Keratinocyte (primary cell): ENCODE data around the gene KRTAP9-1. TPM values are rescaled to one million over a fixed set of nuclear protein-coding genes. Genes with fewer than 3 reads are reported as not detected.

ENCODE experiments used
- DNase-seq: peaks from one replicate; pipeline ENCODE4 v3.0.0-alpha.2; 2011; ENCODE audit warnings: low read depth, missing footprints, low spot score
- FAIRE-seq: peaks from 2 replicates; lab custom pipeline; 2011; peaks lifted over from hg19 to GRCh38; lab: Jason Lieb, UNC
- H2AFZ ChIP-seq: 2 replicates; pipeline ENCODE4 v1.6.0; 2012; ENCODE audit warnings: low read length, control low read depth, inconsistent platforms; ENCODE audit not compliant: control insufficient read depth
- H3K27ac ChIP-seq: 2 replicates; pipeline ENCODE4 v1.5.1; 2011; ENCODE audit warnings: low read length; ENCODE audit not compliant: control insufficient read depth, insufficient read depth
- H3K27me3 ChIP-seq: 3 replicates; pipeline ENCODE4 v1.6.0; 2011; ENCODE audit warnings: low read length; ENCODE audit not compliant: control insufficient read depth, insufficient read depth; ENCODE audit errors: extremely low read depth
- H3K36me3 ChIP-seq, 2 experiments: 2 replicates in 1 of 2; 3 replicates in 1 of 2; pipeline ENCODE4 v1.5.1; 2011; ENCODE audit warnings: low read length in 2 of 2, mild to moderate bottlenecking in 1 of 2; ENCODE audit not compliant: control insufficient read depth in 2 of 2, insufficient read depth in 2 of 2; ENCODE audit errors: extremely low read depth in 1 of 2
- H3K4me1 ChIP-seq: 3 replicates; pipeline ENCODE4 v1.5.1; 2011; ENCODE audit warnings: low read length; ENCODE audit not compliant: control insufficient read depth, insufficient read depth; ENCODE audit errors: extremely low read depth
- H3K4me2 ChIP-seq: 3 replicates; pipeline ENCODE4 v1.6.0; 2011; ENCODE audit warnings: low read depth, low read length; ENCODE audit not compliant: control insufficient read depth, insufficient read depth; ENCODE audit errors: extremely low read depth
- H3K4me3 ChIP-seq, 3 experiments: fragments of 200-600 bp in 1 of 3; sonication (generic) in 1 of 3; 2 replicates in 2 of 3; 3 replicates in 1 of 3; pipeline ENCODE4 v1.5.1; 2011 to 2016; ENCODE audit warnings: low read length in 3 of 3, mild to moderate bottlenecking in 3 of 3, control low read depth in 2 of 3, inconsistent platforms in 1 of 3, low read depth in 1 of 3, mixed read lengths in 1 of 3, mixed run types in 1 of 3, moderate library complexity in 1 of 3; ENCODE audit not compliant: control insufficient read depth in 2 of 3, insufficient read depth in 2 of 3; ENCODE audit errors: extremely low read depth in 1 of 3
- H3K79me2 ChIP-seq: 2 replicates; pipeline ENCODE4 v1.6.0; 2012; ENCODE audit warnings: low read length; ENCODE audit not compliant: control insufficient read depth, insufficient read depth
- H3K9ac ChIP-seq: 3 replicates; pipeline ENCODE4 v1.6.0; 2011; ENCODE audit warnings: low read length; ENCODE audit not compliant: control insufficient read depth, insufficient read depth; ENCODE audit errors: extremely low read depth
- H3K9me1 ChIP-seq: 3 replicates; pipeline ENCODE4 v1.6.0; 2011; ENCODE audit warnings: low read length; ENCODE audit not compliant: control insufficient read depth, insufficient read depth; ENCODE audit errors: extremely low read depth
- H3K9me3 ChIP-seq: 2 replicates; pipeline ENCODE4 v1.5.1; 2012; ENCODE audit warnings: low read depth, low read length; ENCODE audit not compliant: control insufficient read depth
- H4K20me1 ChIP-seq: 3 replicates; pipeline ENCODE4 v1.6.0; 2011; ENCODE audit warnings: low read length; ENCODE audit not compliant: control insufficient read depth, insufficient read depth; ENCODE audit errors: extremely low read depth
- EZH2 ChIP-seq: IDR thresholded peaks from one replicate; pipeline ENCODE4 v1.6.1; 2012; ENCODE audit warnings: inconsistent platforms, mild to moderate bottlenecking, low read length, moderate library complexity
- dilution Hi-C: fragments of 300-500 bp; cut with MboI; formaldehyde crosslinking; loops from one replicate; pipeline ENCODE4 v1.7.0; 2020; ENCODE audit warnings: low sequenced_read_pairs; ENCODE audit not compliant: extremely low pct_ligation_motif_present
- polyA plus RNA-seq, 5 experiments: library from polyadenylated mRNA; depleted of rRNA in 3 of 5; stranded (reverse) in 3 of 5; stranded (forward) in 1 of 5; unstranded in 1 of 5; fragments of >200 nt; gene quantifications; 1 replicate in 1 of 5; 2 replicates in 3 of 5; 3 replicates in 1 of 5; pipeline versions ENCODE4 v1.2.1 to v1.2.3, GENCODE V29; 2011 to 2012; ENCODE audit warnings: missing spikeins in 2 of 5, low read depth in 1 of 5, low replicate concordance in 1 of 5
- TF ChIP-seq, protein P1 (sequence below), 3 experiments: IDR thresholded peaks in 1 of 3; conservative IDR thresholded peaks in 1 of 3; optimal IDR thresholded peaks in 1 of 3; 2 replicates in 2 of 3; 3 replicates in 1 of 3; pipeline versions ENCODE3 to v1.5.1; 2011; ENCODE audit warnings: low read length in 3 of 3, mild to moderate bottlenecking in 3 of 3, moderate library complexity in 2 of 3, control low read depth in 1 of 3, inconsistent platforms in 1 of 3; ENCODE audit not compliant: insufficient read depth in 2 of 3; ENCODE audit errors: extremely low read depth in 1 of 3

KRTAP9-1 gene
- polyA plus RNA-seq, 1 donor (not counting 4 experiments of a cell fraction or from before 2014, with no cell fraction given) = not detected

DNA sequence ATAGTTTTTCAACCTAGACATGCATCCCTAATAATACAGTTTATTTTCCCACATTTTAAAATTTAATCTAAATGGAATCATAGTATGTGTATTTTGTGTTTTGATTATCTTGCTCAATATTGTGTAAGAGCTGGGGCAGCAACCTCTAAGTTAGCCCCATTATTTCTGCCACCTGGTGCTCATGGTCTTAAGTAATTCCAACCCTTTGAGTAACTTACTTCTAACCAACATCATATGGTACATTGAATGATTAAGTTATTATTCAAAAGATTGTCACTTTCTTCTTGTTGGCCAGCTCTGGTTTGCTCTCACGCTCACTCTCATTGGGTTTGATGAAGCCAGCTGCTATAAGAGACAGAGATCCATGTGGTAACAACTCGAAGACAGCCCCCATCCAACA is 17.8 kb upstream of the KRTAP9-1 start:
- Histone ChIP-seq H2AFZ (no peak overlapping the region), H4K20me1 (no peaks in the 10 kb centered on the region), H3K9ac (no peak overlapping the region), H3K27me3 (no peaks in the 10 kb centered on the region), H3K9me3 (no peaks in the 10 kb centered on the region), H3K4me3 (no peak overlapping the region), H3K9me1 (no peaks in the 10 kb centered on the region), H3K79me2 (no peaks in the 10 kb centered on the region), H3K36me3 (no peaks in the 10 kb centered on the region), H3K4me1 (no peaks in the 10 kb centered on the region), H3K27ac (no peak overlapping the region), H3K4me2 (no peak overlapping the region)
- dilution Hi-C loops = no loop called here
- FAIRE-seq (no peak), DNase-seq (no peak)
- TF ChIP-seq, protein P1, sequence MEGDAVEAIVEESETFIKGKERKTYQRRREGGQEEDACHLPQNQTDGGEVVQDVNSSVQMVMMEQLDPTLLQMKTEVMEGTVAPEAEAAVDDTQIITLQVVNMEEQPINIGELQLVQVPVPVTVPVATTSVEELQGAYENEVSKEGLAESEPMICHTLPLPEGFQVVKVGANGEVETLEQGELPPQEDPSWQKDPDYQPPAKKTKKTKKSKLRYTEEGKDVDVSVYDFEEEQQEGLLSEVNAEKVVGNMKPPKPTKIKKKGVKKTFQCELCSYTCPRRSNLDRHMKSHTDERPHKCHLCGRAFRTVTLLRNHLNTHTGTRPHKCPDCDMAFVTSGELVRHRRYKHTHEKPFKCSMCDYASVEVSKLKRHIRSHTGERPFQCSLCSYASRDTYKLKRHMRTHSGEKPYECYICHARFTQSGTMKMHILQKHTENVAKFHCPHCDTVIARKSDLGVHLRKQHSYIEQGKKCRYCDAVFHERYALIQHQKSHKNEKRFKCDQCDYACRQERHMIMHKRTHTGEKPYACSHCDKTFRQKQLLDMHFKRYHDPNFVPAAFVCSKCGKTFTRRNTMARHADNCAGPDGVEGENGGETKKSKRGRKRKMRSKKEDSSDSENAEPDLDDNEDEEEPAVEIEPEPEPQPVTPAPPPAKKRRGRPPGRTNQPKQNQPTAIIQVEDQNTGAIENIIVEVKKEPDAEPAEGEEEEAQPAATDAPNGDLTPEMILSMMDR (optimal IDR thresholded peaks at IDR 0.05 in 1 of 3, IDR thresholded peaks at IDR 0.05 in 1 of 3, conservative IDR thresholded peaks at IDR 0.05 in 1 of 3; ENCODE audit: extremely low read depth in 1 of 3, insufficient read depth in 2 of 3, low read length in 3 of 3) = no peak
- TF ChIP-seq EZH2 = no peak

DNA sequence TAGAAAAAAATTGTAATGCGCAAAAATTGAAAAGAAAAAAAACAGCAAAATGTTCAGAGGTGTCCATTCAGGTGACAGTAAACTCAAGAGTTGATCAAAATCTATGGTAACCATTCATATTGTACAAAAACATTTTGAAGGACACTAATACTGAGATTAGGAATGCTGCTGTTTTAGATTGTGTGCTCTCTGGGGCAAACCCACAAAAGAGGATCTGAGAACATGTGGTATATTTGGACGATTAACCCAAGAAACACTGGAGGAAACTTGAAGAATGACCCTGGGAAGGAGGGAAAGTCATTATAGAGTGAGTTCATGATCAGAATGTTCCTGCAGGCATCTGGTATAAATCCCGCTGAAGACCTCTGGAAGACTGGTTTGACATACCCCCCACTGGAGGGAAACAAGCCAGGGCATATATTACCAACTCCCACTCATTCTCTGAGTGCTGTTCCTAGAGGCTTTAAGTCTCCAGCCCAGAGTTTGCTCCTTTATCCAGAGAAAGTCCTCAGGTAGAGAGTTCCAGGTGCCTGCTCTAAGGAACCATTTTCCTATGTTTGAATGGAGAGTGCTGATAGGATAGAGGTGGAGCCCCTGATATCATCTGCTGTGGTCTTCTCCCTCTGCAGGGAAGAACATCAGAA is 12.8 kb upstream of the KRTAP9-1 start:
- no peaks in the 10 kb centered on the region for H4K20me1 ChIP-seq

More for the DNA sequence above, 12.8 kb upstream of the KRTAP9-1 start:
- FAIRE-seq = no peak
- Histone ChIP-seq H3K36me3 (no peaks in the 10 kb centered on the region), H3K9me3 (no peaks in the 10 kb centered on the region), H3K4me2 (no peak overlapping the region), H3K9me1 (no peaks in the 10 kb centered on the region), H3K9ac (no peak overlapping the region), H3K4me3 (no peak overlapping the region), H3K27me3 (no peaks in the 10 kb centered on the region), H3K79me2 (no peaks in the 10 kb centered on the region), H3K27ac (no peak overlapping the region), H3K4me1 (peaks cover 9% of the 10 kb centered on the region), H2AFZ (no peak overlapping the region)
- TF ChIP-seq, protein P1 (optimal IDR thresholded peaks at IDR 0.05 in 1 of 3, IDR thresholded peaks at IDR 0.05 in 1 of 3, conservative IDR thresholded peaks at IDR 0.05 in 1 of 3; ENCODE audit: extremely low read depth in 1 of 3, insufficient read depth in 2 of 3, low read length in 3 of 3) = no peak
- TF ChIP-seq EZH2 = no peak
- DNase-seq = no peak
- dilution Hi-C loops = no loop called here
